GM18519 (cell line): ENCODE measurements around the gene CDC45.

Experiments used
- ATAC-seq: cut with Tn5 transposase; IDR thresholded peaks from one replicate; pipeline ENCODE4 v1.9.1; 2021; ENCODE audit warnings: mild to moderate bottlenecking, moderate library complexity; ENCODE audit not compliant: unreplicated experiment, low FRiP score

CDC45 gene

GRCh38 chr22:19466848-19467752, 12.6 kb upstream of the CDC45 start:
- ATAC-seq: no peak

- no peak for ATAC-seq
These were observed 11.8 kb upstream of the CDC45 start for GRCh38 chr22:19467912-19468311.

GRCh38 chr22:19469421-19469820, 10.3 kb upstream of the CDC45 start:
- ATAC-seq: no peak

DNA sequence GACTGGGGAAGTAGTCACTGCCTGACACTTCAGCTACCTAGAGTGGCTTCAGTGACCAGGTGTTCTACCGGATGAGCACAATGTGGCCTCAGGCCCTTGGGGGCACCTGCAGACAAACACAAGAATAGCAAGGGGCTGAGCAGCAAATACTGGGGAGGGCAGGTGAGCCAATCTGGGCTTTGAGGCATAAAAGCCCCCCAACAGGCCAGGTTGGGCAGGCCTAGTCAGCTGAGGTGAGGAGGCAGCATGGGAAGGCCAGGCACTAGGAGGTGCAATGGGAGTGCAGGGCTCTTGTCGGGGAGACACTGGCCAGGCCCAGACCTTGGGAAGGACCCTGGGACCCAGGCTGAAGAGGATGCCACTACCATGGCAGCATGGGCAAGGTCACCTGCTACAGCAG, 9.7 kb upstream of the CDC45 start:
- ATAC-seq: no peak

- ATAC-seq: no peak
These were observed 8.1 kb upstream of the CDC45 start for GRCh38 chr22:19471572-19471971.

DNA sequence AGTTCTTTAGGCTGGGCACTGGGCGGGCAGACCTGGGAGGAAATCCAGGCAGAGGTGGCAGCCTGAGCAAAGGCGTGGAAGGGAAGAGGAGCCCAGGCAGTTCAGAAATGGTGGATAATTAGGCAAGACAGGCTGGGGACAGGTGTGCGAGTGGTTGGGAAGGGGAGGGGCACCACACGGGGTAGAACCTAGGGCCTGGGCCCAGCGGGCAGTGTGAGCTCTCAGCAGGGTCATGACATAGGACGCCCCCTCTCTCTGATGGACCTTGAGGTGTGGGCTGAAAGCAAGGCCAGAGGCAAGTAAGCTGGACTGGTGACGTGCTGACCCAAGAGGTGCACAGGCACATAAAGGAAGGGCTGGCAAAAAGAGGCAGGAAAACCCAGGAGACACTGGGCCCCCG, 7.5 kb upstream of the CDC45 start:
- no peak for ATAC-seq

- no peak for ATAC-seq
These were observed 6.1 kb upstream of the CDC45 start for GRCh38 chr22:19473578-19473977.

GRCh38 chr22:19476023-19476422, 3.7 kb upstream of the CDC45 start:
- no peak for ATAC-seq

DNA sequence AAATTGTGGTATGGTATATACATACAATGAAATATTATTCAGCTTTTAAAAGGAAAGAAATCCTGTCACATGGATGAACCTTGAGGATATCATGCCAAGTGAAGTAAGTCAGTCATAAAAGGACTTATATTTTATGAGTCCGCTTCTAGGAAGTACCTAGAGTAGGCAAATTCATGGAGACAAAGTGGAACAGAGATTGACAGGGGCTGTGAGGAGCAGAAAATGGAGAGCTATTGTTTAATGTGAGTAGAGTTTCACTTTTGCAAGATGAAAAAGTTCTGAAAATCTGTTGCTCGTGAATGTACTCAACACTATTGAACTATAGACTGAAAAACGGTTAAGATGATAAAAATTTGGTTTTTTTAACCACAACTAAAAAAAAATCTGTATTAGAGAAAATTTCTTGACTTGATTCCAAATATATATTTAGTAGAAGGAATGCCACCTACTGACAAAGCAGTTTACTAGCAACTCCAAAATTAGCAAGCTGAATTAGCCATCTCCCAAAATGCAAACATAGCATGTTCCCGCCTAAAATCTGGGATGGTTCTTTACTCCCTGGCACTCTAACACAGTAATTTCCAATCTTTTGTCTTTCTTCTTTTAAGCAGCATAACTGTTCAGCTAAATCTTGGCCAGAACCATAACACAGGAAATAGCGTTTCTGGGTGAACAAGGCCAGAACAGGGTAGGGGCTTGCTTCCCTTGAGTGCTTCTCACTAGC, 2.2 kb upstream of the CDC45 start:
- ATAC-seq: no peak

- ATAC-seq: no peak
These were observed 1.4 kb upstream of the CDC45 start for GRCh38 chr22:19478045-19478900.

- peak; percentile 20 for ATAC-seq
These were observed 792 bp upstream of the CDC45 start, which contains the start of gene UFD1 for GRCh38 chr22:19478901-19479354. Gene UFD1 (minus strand): TSS chr22:19479193. CDS start chr22:19479085, 108 bp downstream.

GRCh38 chr22:19480173-19480568, 451 bp downstream of the CDC45 start:
- no peak for ATAC-seq

DNA sequence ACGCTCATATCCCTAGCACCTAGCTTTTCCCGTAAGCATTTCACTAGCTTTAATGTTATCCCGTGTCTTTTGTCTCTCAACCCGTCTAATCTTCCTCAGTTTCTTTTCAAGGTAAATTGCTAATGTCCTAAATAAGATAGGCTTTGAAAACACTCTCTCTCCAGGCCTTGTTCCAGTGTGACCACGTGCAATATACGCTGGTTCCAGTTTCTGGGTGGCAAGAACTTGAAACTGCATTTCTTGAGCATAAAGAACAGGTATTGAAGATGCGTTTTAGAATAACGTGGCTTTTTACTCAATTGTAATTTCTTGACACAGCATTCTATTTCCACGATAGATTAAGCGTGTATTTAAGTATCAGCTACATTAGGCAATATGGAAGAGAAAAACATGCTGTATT, 1.1 kb downstream of the CDC45 start:
- ATAC-seq: no peak

GRCh38 chr22:19482297-19482696, 2.6 kb downstream of the CDC45 start:
- no peak for ATAC-seq

GRCh38 chr22:19483481-19484244, 3.9 kb downstream of the CDC45 start:
- ATAC-seq: no peak

- no peak for ATAC-seq
These were observed 8.6 kb downstream of the CDC45 start for GRCh38 chr22:19488285-19488684.

GRCh38 chr22:19488884-19489843, 9.4 kb downstream of the CDC45 start:
- no peak for ATAC-seq

- no peak for ATAC-seq
These were observed 11.0 kb downstream of the CDC45 start for GRCh38 chr22:19490628-19491230.
